Gastroesophageal sphincter (tissue), 3 donors: ENCODE data around the gene RIC1.

ENCODE experiments used
- CTCF ChIP-seq, 4 experiments: fragments of 200-600 bp in 2 of 4; fragments of 450-650 bp in 2 of 4; sonication (generic) in 1 of 4; IDR thresholded peaks; one replicate each; pipeline ENCODE4 v1.5.1; 2017 to 2019; ENCODE audit warnings: antibody characterized with exemption in 4 of 4, mild to moderate bottlenecking in 2 of 4, moderate library complexity in 2 of 4
- POLR2A ChIP-seq, 2 donors: fragments of 450-650 bp; IDR thresholded peaks; one replicate each; pipeline ENCODE4 v1.6.1; 2017; ENCODE audit warnings: antibody characterized with exemption in 2 of 2, mild to moderate bottlenecking in 2 of 2, moderate library complexity in 1 of 2
- POLR2AphosphoS5 ChIP-seq: sonication (generic); formaldehyde crosslinking; IDR thresholded peaks from one replicate; pipeline ENCODE4 v1.6.1; 2017; ENCODE audit warnings: antibody characterized with exemption

GRCh38 chr9:5684101-5684500 is 55.2 kb downstream of the RIC1 start:
- no peak for TF ChIP-seq POLR2AphosphoS5
- TF ChIP-seq POLR2A (IDR thresholded peaks at IDR 0.05), result no peak
- no peak for TF ChIP-seq CTCF (IDR thresholded peaks at IDR 0.05)
